NB4 (cell line): Measurements from ENCODE around the gene KAT5.

ENCODE experiments used
- DNase-seq: peaks from one replicate; pipeline ENCODE4 v3.0.0; 2010; ENCODE audit warnings: low read depth
- H3K4me3 ChIP-seq: one replicate; pipeline ENCODE4 v1.5.1; 2011; ENCODE audit warnings: mild to moderate bottlenecking, low read depth, low read length, moderate library complexity
- MAX ChIP-seq: IDR thresholded peaks from 2 replicates; pipeline ENCODE4 v1.6.1; 2011; ENCODE audit warnings: low read depth, low read length
- MYC ChIP-seq: IDR thresholded peaks from 2 replicates; pipeline ENCODE4 v1.6.1; 2011; ENCODE audit warnings: low read depth, low read length
- POLR2A ChIP-seq: IDR thresholded peaks from 2 replicates; pipeline ENCODE4 v1.6.1; 2011; ENCODE audit warnings: mild to moderate bottlenecking; ENCODE audit not compliant: insufficient read length; ENCODE audit errors: extremely low read depth
- TF ChIP-seq, protein P1 (sequence below): IDR thresholded peaks from one replicate; pipeline ENCODE4 v1.5.1; 2012; ENCODE audit warnings: low read depth, low read length

The KAT5 gene

GRCh38 chr11:65696802-65697552 lies 15.1 kb upstream of the KAT5 start:
- DNase-seq: no peak
- no peak for TF ChIP-seq POLR2A
- TF ChIP-seq, protein P1, sequence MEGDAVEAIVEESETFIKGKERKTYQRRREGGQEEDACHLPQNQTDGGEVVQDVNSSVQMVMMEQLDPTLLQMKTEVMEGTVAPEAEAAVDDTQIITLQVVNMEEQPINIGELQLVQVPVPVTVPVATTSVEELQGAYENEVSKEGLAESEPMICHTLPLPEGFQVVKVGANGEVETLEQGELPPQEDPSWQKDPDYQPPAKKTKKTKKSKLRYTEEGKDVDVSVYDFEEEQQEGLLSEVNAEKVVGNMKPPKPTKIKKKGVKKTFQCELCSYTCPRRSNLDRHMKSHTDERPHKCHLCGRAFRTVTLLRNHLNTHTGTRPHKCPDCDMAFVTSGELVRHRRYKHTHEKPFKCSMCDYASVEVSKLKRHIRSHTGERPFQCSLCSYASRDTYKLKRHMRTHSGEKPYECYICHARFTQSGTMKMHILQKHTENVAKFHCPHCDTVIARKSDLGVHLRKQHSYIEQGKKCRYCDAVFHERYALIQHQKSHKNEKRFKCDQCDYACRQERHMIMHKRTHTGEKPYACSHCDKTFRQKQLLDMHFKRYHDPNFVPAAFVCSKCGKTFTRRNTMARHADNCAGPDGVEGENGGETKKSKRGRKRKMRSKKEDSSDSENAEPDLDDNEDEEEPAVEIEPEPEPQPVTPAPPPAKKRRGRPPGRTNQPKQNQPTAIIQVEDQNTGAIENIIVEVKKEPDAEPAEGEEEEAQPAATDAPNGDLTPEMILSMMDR: no peak
- TF ChIP-seq MYC: no peak
- TF ChIP-seq MAX: no peak
- H3K4me3 ChIP-seq: no peak overlapping the region

- no peak for TF ChIP-seq POLR2A
- TF ChIP-seq MAX: no peak
- TF ChIP-seq, protein P1: no peak
- no peak for TF ChIP-seq MYC
- no peak for DNase-seq
Measured at GRCh38 chr11:65698205-65698604, 13.8 kb upstream of the KAT5 start.

GRCh38 chr11:65699306-65699705 lies 12.7 kb upstream of the KAT5 start:
- H3K4me3 ChIP-seq: no peak overlapping the region
- no peak for DNase-seq
- TF ChIP-seq, protein P1: no peak
- TF ChIP-seq MYC (no peak), POLR2A (no peak), MAX (no peak)

More at GRCh38 chr11:65698205-65698604, 13.8 kb upstream of the KAT5 start:
- no peak overlapping the region for H3K4me3 ChIP-seq

GRCh38 chr11:65700399-65700798 lies 11.7 kb upstream of the KAT5 start:
- no peak for TF ChIP-seq MYC
- TF ChIP-seq, protein P1: no peak
- TF ChIP-seq POLR2A: no peak
- no peak for TF ChIP-seq MAX
- DNase-seq: no peak
- H3K4me3 ChIP-seq: no peak overlapping the region

GRCh38 chr11:65701686-65702085 lies 10.4 kb upstream of the KAT5 start:
- H3K4me3 ChIP-seq: no peak overlapping the region
- no peak for DNase-seq
- TF ChIP-seq, protein P1: no peak
- TF ChIP-seq MYC (no peak), MAX (no peak), POLR2A (no peak)

DNA sequence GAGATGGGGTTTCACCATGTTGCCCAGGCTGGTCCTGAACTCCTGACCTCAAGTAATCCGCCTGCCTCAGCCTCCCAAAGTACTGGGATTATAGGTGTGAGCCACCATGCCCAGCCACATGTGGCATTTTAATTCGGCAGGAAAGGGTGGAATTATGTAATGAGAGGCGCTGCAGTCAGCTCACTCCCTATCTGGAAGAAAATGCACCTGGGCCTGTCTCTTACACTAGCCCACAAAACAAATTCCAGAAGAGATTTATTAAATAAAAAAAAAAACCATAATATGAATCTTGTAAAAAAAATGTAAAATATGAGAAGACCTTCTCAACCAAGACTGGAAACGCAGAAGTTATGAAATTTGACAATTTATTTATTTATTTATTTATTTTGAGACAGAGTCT lies 8.2 kb upstream of the KAT5 start:
- no peak overlapping the region for H3K4me3 ChIP-seq
- DNase-seq: no peak
- TF ChIP-seq MAX (no peak), POLR2A (no peak), MYC (no peak)
- TF ChIP-seq, protein P1: no peak
